HEK293 (cell line): ENCODE measurements around the gene HEATR5A.

Source experiments
- CTCF ChIP-seq: fragments of 450-650 bp; formaldehyde crosslinking; IDR thresholded peaks from 2 replicates; pipeline ENCODE4 v1.5.1; 2016; ENCODE audit warnings: missing biosample characterization, missing genetic modification characterization
- KLF9 ChIP-seq: fragments of 450-650 bp; formaldehyde crosslinking; IDR thresholded peaks from 2 replicates; pipeline ENCODE4 v1.5.1; 2016; ENCODE audit warnings: missing biosample characterization, missing genetic modification characterization, low read depth
- REPIN1 ChIP-seq: fragments of 450-650 bp; formaldehyde crosslinking; IDR thresholded peaks from 2 replicates; pipeline ENCODE4 v1.5.1; 2017; ENCODE audit warnings: missing biosample characterization, missing genetic modification characterization, low read depth
- YY2 ChIP-seq: fragments of 450-650 bp; formaldehyde crosslinking; IDR thresholded peaks from 2 replicates; pipeline ENCODE4 v1.5.1; 2016; ENCODE audit warnings: missing biosample characterization, missing genetic modification characterization
- ZNF138 ChIP-seq: fragments of 450-650 bp; formaldehyde crosslinking; IDR thresholded peaks from 2 replicates; pipeline ENCODE4 v1.5.1; 2016; ENCODE audit warnings: missing biosample characterization, missing genetic modification characterization, borderline replicate concordance

- no peak for TF ChIP-seq REPIN1 (tag by site-specific recombination)
- TF ChIP-seq ZNF138 (tag by site-specific recombination) = no peak
- no peak for TF ChIP-seq YY2 (tag by site-specific recombination)
- TF ChIP-seq KLF9 = no peak
- no peak for TF ChIP-seq CTCF (tag by site-specific recombination)
Observed at GRCh38 chr14:31461545-31461944, 41.2 kb upstream of the HEATR5A start.
